IPS DF 4.7 (cell line): ENCODE measurements around the gene PLEKHG4.
A peak's percentile ranks its signal among the peaks of the same experiment; 100 is the strongest.

ENCODE experiments used
- DNase-seq: peaks from one replicate; pipeline ENCODE4 v3.0.0-alpha.2; 2013; ENCODE audit warnings: low spot score; ENCODE audit errors: extremely low read depth

Gene PLEKHG4

GRCh38 chr16:67264277-67264676, 15.1 kb upstream of the PLEKHG4 start:
- no peak for DNase-seq

- DNase-seq, result no peak
Observed at GRCh38 chr16:67264866-67265265, 14.5 kb upstream of the PLEKHG4 start.

- no peak for DNase-seq
Observed at GRCh38 chr16:67265834-67266233, 13.5 kb upstream of the PLEKHG4 start.

- no peak for DNase-seq
Observed at GRCh38 chr16:67268136-67268579, 11.2 kb upstream of the PLEKHG4 start.

GRCh38 chr16:67269766-67270165, 9.6 kb upstream of the PLEKHG4 start:
- no peak for DNase-seq

- DNase-seq, result no peak
Observed at GRCh38 chr16:67270931-67271338, 8.4 kb upstream of the PLEKHG4 start.

GRCh38 chr16:67271446-67271845, 7.9 kb upstream of the PLEKHG4 start:
- DNase-seq, result no peak

GRCh38 chr16:67275321-67275720, 4.0 kb upstream of the PLEKHG4 start:
- no peak for DNase-seq

GRCh38 chr16:67277294-67277998, 1.9 kb upstream of the PLEKHG4 start:
- no peak for DNase-seq

- DNase-seq, result no peak
Observed at GRCh38 chr16:67277999-67278772, 1.1 kb upstream of the PLEKHG4 start.

GRCh38 chr16:67278773-67279295, 498 bp upstream of the PLEKHG4 start:
- no peak for DNase-seq

GRCh38 chr16:67280090-67281015, 1.0 kb downstream of the PLEKHG4 start:
- no peak for DNase-seq

GRCh38 chr16:67281536-67282446, 2.5 kb downstream of the PLEKHG4 start:
- DNase-seq, result no peak

GRCh38 chr16:67282447-67282805, 3.1 kb downstream of the PLEKHG4 start:
- no peak for DNase-seq

- no peak for DNase-seq
Observed at GRCh38 chr16:67283039-67283825, 3.9 kb downstream of the PLEKHG4 start.

- DNase-seq, result no peak
Observed at GRCh38 chr16:67283826-67284555, 4.7 kb downstream of the PLEKHG4 start.

- peak; percentile 38 for DNase-seq
Observed at GRCh38 chr16:67284699-67285646, 5.6 kb downstream of the PLEKHG4 start.
